Measurements from ENCODE around the gene LIPE.

LIPE gene

GRCh38 chr19:42378225-42379215 lies 48.7 kb downstream of the LIPE start:
- no peak for DNase-seq

GRCh38 chr19:42376177-42376555 lies 51.0 kb downstream of the LIPE start:
- DNase-seq: no peak

GRCh38 chr19:42375415-42376176 lies 51.6 kb downstream of the LIPE start:
- no peak for DNase-seq

- no peak for DNase-seq
These were observed 52.3 kb downstream of the LIPE start for GRCh38 chr19:42374826-42375376.

- DNase-seq: no peak
These were observed 56.5 kb downstream of the LIPE start for GRCh38 chr19:42370626-42371175.

- no peak for DNase-seq
These were observed 57.1 kb downstream of the LIPE start for GRCh38 chr19:42370068-42370520.

GRCh38 chr19:42369433-42370067 lies 57.6 kb downstream of the LIPE start:
- DNase-seq: no peak

GRCh38 chr19:42368765-42369164 lies 58.4 kb downstream of the LIPE start:
- no peak for DNase-seq

- DNase-seq: no peak
These were observed 58.8 kb downstream of the LIPE start for GRCh38 chr19:42368360-42368759.

GRCh38 chr19:42367929-42368328 lies 59.3 kb downstream of the LIPE start:
- DNase-seq: no peak

- no peak for DNase-seq
These were observed 60.5 kb downstream of the LIPE start for GRCh38 chr19:42366673-42367072.

GRCh38 chr19:42363614-42364346 lies 63.4 kb downstream of the LIPE start:
- DNase-seq: no peak

- DNase-seq: no peak
These were observed 64.2 kb downstream of the LIPE start for GRCh38 chr19:42362891-42363440.

GRCh38 chr19:42362342-42362741 lies 64.8 kb downstream of the LIPE start:
- DNase-seq: no peak

- DNase-seq: no peak
These were observed 65.7 kb downstream of the LIPE start for GRCh38 chr19:42361545-42361910.

- DNase-seq: no peak
These were observed 66.2 kb downstream of the LIPE start for GRCh38 chr19:42360787-42361544.

- DNase-seq: no peak
These were observed 69.9 kb downstream of the LIPE start for GRCh38 chr19:42357290-42357689.

GRCh38 chr19:42356686-42357085 lies 70.5 kb downstream of the LIPE start:
- DNase-seq: no peak

- no peak for DNase-seq
These were observed 71.3 kb downstream of the LIPE start for GRCh38 chr19:42355896-42356295.

- DNase-seq: no peak
These were observed 73.7 kb downstream of the LIPE start for GRCh38 chr19:42353341-42354015.

Data from T-helper 1 cell (primary cell).